Panc1 (cell line): ENCODE results near the gene TRA2A.

Source experiments
- POLR2AphosphoS5 ChIP-seq: IDR thresholded peaks from 2 replicates; pipeline ENCODE4 v1.6.1; 2012; ENCODE audit warnings: mild to moderate bottlenecking, low read depth, low read length, moderate library complexity
- TCF7L2 ChIP-seq: IDR thresholded peaks from 2 replicates; pipeline ENCODE4 v1.6.1; 2011; ENCODE audit warnings: mild to moderate bottlenecking, low read depth, low read length, inconsistent platforms
- TF ChIP-seq, protein P1 (sequence below): fragments of 450-650 bp; IDR thresholded peaks from 2 replicates; pipeline ENCODE4 v1.5.1; 2017; ENCODE audit warnings: mild to moderate bottlenecking
- TF ChIP-seq, protein P2 (sequence below), 2 experiments: IDR thresholded peaks; 2 replicates each; pipeline ENCODE4 v1.6.1; 2011 to 2012; ENCODE audit warnings: low read depth in 2 of 2, control low read depth in 1 of 2, low read length in 1 of 2, mild to moderate bottlenecking in 1 of 2, moderate library complexity in 1 of 2; ENCODE audit not compliant: insufficient read depth in 1 of 2

DNA sequence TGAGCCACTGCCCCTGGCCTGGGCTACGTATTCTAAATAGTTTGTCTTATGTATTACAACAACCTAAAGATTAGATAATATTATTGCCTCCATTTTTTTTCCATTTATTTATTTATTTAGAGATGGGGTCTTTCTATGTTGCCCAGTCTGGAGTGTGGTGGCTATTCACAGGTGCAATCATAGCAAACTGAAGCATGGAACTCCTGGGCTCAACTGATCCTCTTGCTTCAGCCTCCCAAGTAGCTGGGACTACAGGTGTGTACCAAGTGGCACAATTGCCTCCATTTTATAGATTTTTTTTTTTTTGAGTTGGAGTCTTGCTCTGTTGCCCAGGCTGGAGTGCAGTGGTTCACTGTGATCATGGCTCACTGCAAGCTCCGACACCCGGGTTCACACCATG lies 6.5 kb upstream of the TRA2A start:
- TF ChIP-seq, protein P1, sequence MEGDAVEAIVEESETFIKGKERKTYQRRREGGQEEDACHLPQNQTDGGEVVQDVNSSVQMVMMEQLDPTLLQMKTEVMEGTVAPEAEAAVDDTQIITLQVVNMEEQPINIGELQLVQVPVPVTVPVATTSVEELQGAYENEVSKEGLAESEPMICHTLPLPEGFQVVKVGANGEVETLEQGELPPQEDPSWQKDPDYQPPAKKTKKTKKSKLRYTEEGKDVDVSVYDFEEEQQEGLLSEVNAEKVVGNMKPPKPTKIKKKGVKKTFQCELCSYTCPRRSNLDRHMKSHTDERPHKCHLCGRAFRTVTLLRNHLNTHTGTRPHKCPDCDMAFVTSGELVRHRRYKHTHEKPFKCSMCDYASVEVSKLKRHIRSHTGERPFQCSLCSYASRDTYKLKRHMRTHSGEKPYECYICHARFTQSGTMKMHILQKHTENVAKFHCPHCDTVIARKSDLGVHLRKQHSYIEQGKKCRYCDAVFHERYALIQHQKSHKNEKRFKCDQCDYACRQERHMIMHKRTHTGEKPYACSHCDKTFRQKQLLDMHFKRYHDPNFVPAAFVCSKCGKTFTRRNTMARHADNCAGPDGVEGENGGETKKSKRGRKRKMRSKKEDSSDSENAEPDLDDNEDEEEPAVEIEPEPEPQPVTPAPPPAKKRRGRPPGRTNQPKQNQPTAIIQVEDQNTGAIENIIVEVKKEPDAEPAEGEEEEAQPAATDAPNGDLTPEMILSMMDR, result no peak
- no peak for TF ChIP-seq TCF7L2
- TF ChIP-seq POLR2AphosphoS5, result no peak
- TF ChIP-seq, protein P2, sequence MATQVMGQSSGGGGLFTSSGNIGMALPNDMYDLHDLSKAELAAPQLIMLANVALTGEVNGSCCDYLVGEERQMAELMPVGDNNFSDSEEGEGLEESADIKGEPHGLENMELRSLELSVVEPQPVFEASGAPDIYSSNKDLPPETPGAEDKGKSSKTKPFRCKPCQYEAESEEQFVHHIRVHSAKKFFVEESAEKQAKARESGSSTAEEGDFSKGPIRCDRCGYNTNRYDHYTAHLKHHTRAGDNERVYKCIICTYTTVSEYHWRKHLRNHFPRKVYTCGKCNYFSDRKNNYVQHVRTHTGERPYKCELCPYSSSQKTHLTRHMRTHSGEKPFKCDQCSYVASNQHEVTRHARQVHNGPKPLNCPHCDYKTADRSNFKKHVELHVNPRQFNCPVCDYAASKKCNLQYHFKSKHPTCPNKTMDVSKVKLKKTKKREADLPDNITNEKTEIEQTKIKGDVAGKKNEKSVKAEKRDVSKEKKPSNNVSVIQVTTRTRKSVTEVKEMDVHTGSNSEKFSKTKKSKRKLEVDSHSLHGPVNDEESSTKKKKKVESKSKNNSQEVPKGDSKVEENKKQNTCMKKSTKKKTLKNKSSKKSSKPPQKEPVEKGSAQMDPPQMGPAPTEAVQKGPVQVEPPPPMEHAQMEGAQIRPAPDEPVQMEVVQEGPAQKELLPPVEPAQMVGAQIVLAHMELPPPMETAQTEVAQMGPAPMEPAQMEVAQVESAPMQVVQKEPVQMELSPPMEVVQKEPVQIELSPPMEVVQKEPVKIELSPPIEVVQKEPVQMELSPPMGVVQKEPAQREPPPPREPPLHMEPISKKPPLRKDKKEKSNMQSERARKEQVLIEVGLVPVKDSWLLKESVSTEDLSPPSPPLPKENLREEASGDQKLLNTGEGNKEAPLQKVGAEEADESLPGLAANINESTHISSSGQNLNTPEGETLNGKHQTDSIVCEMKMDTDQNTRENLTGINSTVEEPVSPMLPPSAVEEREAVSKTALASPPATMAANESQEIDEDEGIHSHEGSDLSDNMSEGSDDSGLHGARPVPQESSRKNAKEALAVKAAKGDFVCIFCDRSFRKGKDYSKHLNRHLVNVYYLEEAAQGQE (IDR thresholded peaks at IDR 0.05; ENCODE audit: insufficient read depth in 1 of 2, low read depth in 2 of 2, low read length in 1 of 2), result no peak
